Erythroblast (primary cell): ENCODE results near the gene ARMC8.

Experiments
- DNase-seq, 2 experiments: peaks; one replicate each; lab custom pipeline; 2025; lab: John Stamatoyannopoulos, UW
- POLR2A ChIP-seq: IDR thresholded peaks from 2 replicates; pipeline ENCODE4 v1.6.1; 2011; ENCODE audit warnings: mild to moderate bottlenecking, low read length

Gene ARMC8

DNA sequence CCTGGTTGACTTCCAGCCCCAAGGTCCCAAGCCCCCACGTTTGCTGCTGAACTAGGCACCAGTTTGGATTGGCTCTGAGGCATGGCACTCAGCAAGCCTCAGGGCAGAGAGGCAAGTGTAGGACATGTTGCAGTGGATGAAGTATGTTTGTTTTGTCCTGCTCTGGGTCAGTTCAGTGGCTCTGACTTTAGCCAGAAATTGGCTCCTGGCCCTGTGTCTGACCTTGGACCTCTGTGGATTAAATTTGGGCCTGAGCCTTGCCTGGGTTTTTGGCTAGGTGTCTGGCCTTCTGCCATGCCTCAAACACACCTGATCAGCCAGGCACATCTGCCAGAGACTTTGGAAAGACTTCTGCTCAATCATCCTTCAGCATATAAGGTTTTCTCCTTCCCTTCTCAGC, 157.7 kb downstream of the ARMC8 start:
- DNase-seq, result no peak
- no peak for TF ChIP-seq POLR2A
